IMR-90 (cell line): Measurements from ENCODE around the gene SAMD11. TPM values are rescaled to one million over a fixed set of nuclear protein-coding genes. Genes with fewer than 3 reads are reported as not detected.

Experiments used
- ATAC-seq: fragments of 200-7000 bp; cut with Tn5 transposase; 2 replicates; pipeline ENCODE4 v1.9.1; 2020; ENCODE audit warnings: low read depth, mild to moderate bottlenecking, moderate library complexity
- BruUV-seq: library from RNA; stranded (reverse); fragments of 400-500 nt; replicated peaks from 2 replicates; lab custom pipeline; 2021; lab: Mats Ljungman, UMichigan
- CTCF ChIA-PET: fragments of 300-600 bp; formaldehyde crosslinking; extraction: SDS; loops from one replicate; lab custom pipeline; 2021; ENCODE audit warnings: antibody characterized with exemption; lab: Yijun Ruan, JAX
- POLR2A ChIA-PET: fragments of 300-600 bp; sonication (Branson Sonifier 250); formaldehyde crosslinking; loops from one replicate; lab custom pipeline; 2022; ENCODE audit warnings: antibody characterized with exemption; ENCODE audit not compliant: unreplicated experiment; lab: Charles Lee
- DNase-seq: peaks from one replicate; pipeline ENCODE4 v3.0.0; 2013
- H2AFZ ChIP-seq: replicated peaks from 2 replicates; pipeline ENCODE3; 2013; ENCODE audit warnings: low read length, mild to moderate bottlenecking; ENCODE audit not compliant: poor library complexity
- H2AK5ac ChIP-seq: 2 replicates; pipeline ENCODE4 v1.6.1; 2013; ENCODE audit warnings: low read depth, low read length, inconsistent platforms
- H2AK9ac ChIP-seq: replicated peaks from 2 replicates; pipeline ENCODE3; 2013; ENCODE audit warnings: mild to moderate bottlenecking, low read depth, low read length, moderate library complexity; ENCODE audit not compliant: poor library complexity
- H2BK120ac ChIP-seq: 2 replicates; pipeline ENCODE4 v1.6.1; 2013; ENCODE audit warnings: low read depth, low read length, inconsistent platforms
- H2BK15ac ChIP-seq: 3 replicates; pipeline ENCODE4 v1.6.1; 2013; ENCODE audit warnings: low read depth, low read length, inconsistent platforms
- H2BK20ac ChIP-seq: 2 replicates; pipeline ENCODE4 v1.6.1; 2013; ENCODE audit warnings: low read depth, mild to moderate bottlenecking, inconsistent platforms, low read length, moderate library complexity
- H2BK5ac ChIP-seq: 2 replicates; pipeline ENCODE4 v1.6.1; 2013; ENCODE audit warnings: mild to moderate bottlenecking, low read depth, low read length, inconsistent platforms; ENCODE audit not compliant: poor library complexity, severe bottlenecking
- H3K14ac ChIP-seq: replicated peaks from 2 replicates; pipeline ENCODE4 v1.6.1; 2013; ENCODE audit warnings: low read depth, low read length, inconsistent platforms
- H3K18ac ChIP-seq: 2 replicates; pipeline ENCODE4 v1.6.1; 2013; ENCODE audit warnings: low read depth, low read length, control low read depth
- H3K23ac ChIP-seq: 2 replicates; pipeline ENCODE4 v1.6.1; 2013; ENCODE audit warnings: low read depth, low read length, inconsistent platforms
- H3K27ac ChIP-seq: 2 replicates; pipeline ENCODE4 v1.5.1; 2013; ENCODE audit warnings: mild to moderate bottlenecking, control low read depth, low read length; ENCODE audit not compliant: insufficient read depth
- H3K27me3 ChIP-seq: 2 replicates; pipeline ENCODE4 v1.6.1; 2013; ENCODE audit warnings: low read length; ENCODE audit not compliant: control insufficient read depth, insufficient read depth
- H3K36me3 ChIP-seq: 2 replicates; pipeline ENCODE4 v1.6.1; 2013; ENCODE audit warnings: low read length, mixed read lengths; ENCODE audit not compliant: control insufficient read depth, insufficient read depth
- H3K4ac ChIP-seq: 2 replicates; pipeline ENCODE4 v1.6.1; 2013; ENCODE audit warnings: low read depth, low read length, inconsistent platforms
- H3K4me1 ChIP-seq: 2 replicates; pipeline ENCODE4 v1.6.1; 2013; ENCODE audit warnings: low read length, mixed read lengths; ENCODE audit not compliant: control insufficient read depth, insufficient read depth
- H3K4me2 ChIP-seq: 2 replicates; pipeline ENCODE4 v1.6.1; 2013; ENCODE audit warnings: low read depth, mild to moderate bottlenecking, control low read depth, low read length, moderate library complexity
- H3K4me3 ChIP-seq: 2 replicates; pipeline ENCODE4 v1.5.1; 2013; ENCODE audit warnings: low read depth, mild to moderate bottlenecking, control low read depth, low read length, moderate library complexity; ENCODE audit not compliant: insufficient read depth
- H3K56ac ChIP-seq: 2 replicates; pipeline ENCODE4 v1.6.1; 2013; ENCODE audit warnings: low read length, inconsistent platforms; ENCODE audit not compliant: insufficient read depth; ENCODE audit errors: extremely low read depth
- H3K79me1 ChIP-seq, 2 experiments: 2 replicates each; pipeline ENCODE4 v1.6.1; 2013; ENCODE audit warnings: low read length in 2 of 2, inconsistent platforms in 1 of 2, low read depth in 1 of 2
- H3K9ac ChIP-seq: 2 replicates; pipeline ENCODE4 v1.6.1; 2013; ENCODE audit warnings: low read depth, low read length, control low read depth
- H3K9me1 ChIP-seq: 2 replicates; pipeline ENCODE4 v1.6.1; 2013; ENCODE audit warnings: low read length, inconsistent platforms; ENCODE audit not compliant: insufficient read depth
- H3K9me3 ChIP-seq: 2 replicates; pipeline ENCODE4 v1.6.1; 2013; ENCODE audit warnings: low read length; ENCODE audit not compliant: control insufficient read depth, insufficient read depth
- H4K20me1 ChIP-seq: 2 replicates; pipeline ENCODE4 v1.6.1; 2013; ENCODE audit warnings: low read length, inconsistent platforms; ENCODE audit not compliant: insufficient read depth
- H4K5ac ChIP-seq: 2 replicates; pipeline ENCODE4 v1.6.1; 2013; ENCODE audit warnings: mild to moderate bottlenecking, low read depth, low read length, control low read depth
- H4K8ac ChIP-seq, 2 experiments: 2 replicates each; pipeline ENCODE4 v1.6.1; 2013; ENCODE audit warnings: low read depth in 2 of 2, low read length in 2 of 2, control low read depth in 1 of 2, inconsistent platforms in 1 of 2
- H4K91ac ChIP-seq: 2 replicates; pipeline ENCODE4 v1.6.1; 2013; ENCODE audit warnings: low read depth, low read length, inconsistent platforms; ENCODE audit not compliant: insufficient read depth
- CEBPB ChIP-seq: IDR thresholded peaks from 2 replicates; pipeline ENCODE4 v1.6.1; 2012; ENCODE audit warnings: low read depth, low read length, improper control_type of control experiment
- MAFK ChIP-seq: IDR thresholded peaks from 2 replicates; pipeline ENCODE4 v1.6.1; 2012; ENCODE audit warnings: low read depth, low read length, improper control_type of control experiment
- MXI1 ChIP-seq: IDR thresholded peaks from 2 replicates; pipeline ENCODE4 v1.6.1; 2012; ENCODE audit warnings: low read depth, mild to moderate bottlenecking, low read length, moderate library complexity, borderline replicate concordance
- RCOR1 ChIP-seq: IDR thresholded peaks from 2 replicates; pipeline ENCODE4 v1.6.1; 2012; ENCODE audit warnings: mild to moderate bottlenecking, low read length, improper control_type of control experiment; ENCODE audit not compliant: insufficient replicate concordance
- WGBS, 2 experiments: methylation state at CpG; one replicate each; pipeline versions ENCODE4 v1.1.5 to v1.1.7; 2013; ENCODE audit warnings: missing lambda C conversion rate in 2 of 2; ENCODE audit not compliant: insufficient read length in 1 of 2; ENCODE audit errors: extremely low coverage in 2 of 2; 5-methylcytosine and 5-hydroxymethylcytosine counted together
- dilution Hi-C: fragments of 300-500 bp; cut with HindIII; formaldehyde crosslinking; loops from one replicate; pipeline ENCODE4 v1.14.3; 2018; ENCODE audit warnings: low sequenced_read_pairs; ENCODE audit not compliant: unreplicated experiment
- in situ Hi-C: fragments of 300-500 bp; cut with MboI; formaldehyde crosslinking; loops from 3 replicates; pipeline ENCODE4 v1.14.3; 2019; ENCODE audit warnings: low sequenced_read_pairs, inconsistent platforms, mixed read lengths
- intact Hi-C: fragments of 100-400 bp; cut with micrococcal nuclease; formaldehyde crosslinking; loops from 2 replicates; pipeline ENCODE4 v1.10.0; 2022
- polyA plus RNA-seq, 3 experiments: library from polyadenylated mRNA; depleted of rRNA; stranded (reverse); fragments of >200 nt; gene quantifications; 2 replicates each; pipeline ENCODE4 v1.2.3, GENCODE V29; 2012; ENCODE audit warnings: low replicate concordance in 1 of 3
- total RNA-seq: library from RNA; depleted of rRNA; stranded (reverse); fragments of >200 nt; gene quantifications from 2 replicates; pipeline ENCODE4 v1.2.3, GENCODE V29; 2012

The SAMD11 gene
- total and polyA plus RNA-seq, 2 of the 4 experiments (the other 2 are of a cell fraction) = 5.9 to 22.9 TPM

DNA sequence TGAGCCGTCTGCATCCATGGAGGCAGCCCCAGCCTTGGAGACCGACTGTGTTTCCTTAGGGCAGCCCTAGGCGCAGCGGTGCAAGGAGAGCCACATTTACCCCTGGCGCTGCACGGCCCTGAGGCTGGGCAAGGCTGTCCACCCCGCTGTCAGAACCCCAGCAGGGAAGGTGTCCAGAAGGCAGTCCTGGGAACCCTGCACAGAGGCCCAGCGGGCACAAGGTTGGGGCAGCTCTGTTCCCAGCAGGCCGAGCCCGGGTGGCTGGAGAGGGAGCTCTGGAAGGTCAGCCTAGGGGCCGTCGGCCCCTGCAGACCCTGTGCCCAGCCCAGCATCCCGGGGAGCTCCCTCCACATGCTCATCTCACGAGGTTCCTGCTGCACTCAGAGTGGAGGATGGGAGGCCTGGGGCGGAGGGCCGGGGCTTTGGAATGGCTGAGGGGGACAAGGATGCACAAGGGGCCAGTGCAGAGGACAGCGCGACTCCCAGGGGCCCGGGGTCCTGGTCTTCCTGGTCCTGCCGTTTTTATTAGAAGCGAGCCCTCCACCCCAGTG, 19.9 kb upstream of the SAMD11 start:
- ATAC-seq (no peak), DNase-seq (no peak)
- Histone ChIP-seq H3K4me2 (peak overlapping the region; percentile 50; the same call in 1 of the 2 replicates), H4K8ac (peak overlapping the region in 1 of 2 experiments; percentile 84; a peak in 3 of 4 replicates), H2BK5ac (no peak overlapping the region), H2BK15ac (no peak overlapping the region), H3K56ac (no peak overlapping the region), H3K9me3 (no peaks in the 10 kb centered on the region), H3K14ac (no peak overlapping the region), H3K36me3 (no peaks in the 10 kb centered on the region), H3K4ac (peak overlapping the region; percentile 65; the same call in 1 of the 2 replicates), H2BK20ac (no peak overlapping the region), H2AK9ac (peak overlapping the region; percentile 90), H4K91ac (no peak overlapping the region), H3K4me1 (peaks cover 17% of the 10 kb centered on the region), H4K20me1 (no peaks in the 10 kb centered on the region), H2BK120ac (no peak overlapping the region), H4K5ac (peak overlapping the region; percentile 23; the same call in 1 of the 2 replicates), H3K9me1 (no peaks in the 10 kb centered on the region), H3K18ac (no peak overlapping the region), H3K4me3 (no peak overlapping the region; the same call in 1 of the 2 replicates), H3K23ac (no peak overlapping the region), H2AK5ac (peak overlapping the region; percentile 45; the same call in 1 of the 2 replicates), H3K27ac (no peak overlapping the region), H3K9ac (no peak overlapping the region), H2AFZ (peak overlapping the region; percentile 89), H3K79me1 (peaks cover 0 to 7% of the 10 kb centered on the region in 2 experiments; a peak in 1 of 4 replicates), H3K27me3 (peaks cover 11% of the 10 kb centered on the region; the same call in 1 of the 2 replicates)
- in situ Hi-C loops = no loop called here
- BruUV-seq = no TSS peak
- ChIA-PET POLR2A (no interaction called here), CTCF (no interaction called here)
- dilution Hi-C loops = no loop called here
- WGBS, 2 experiments = 92% methylated on average over 5 of the region's 21 CpGs; no CpG with 5 or more reads in 1 of the 2 experiments
- intact Hi-C loops = loop anchor here (1.0 to 5.0 kb wide), 3 partner anchors 35 to 74 kb away; no protein-coding TSS in a partner anchor
- no peak for TF ChIP-seq CEBPB
- no peak for TF ChIP-seq MXI1
- TF ChIP-seq MAFK = no peak
- no peak for TF ChIP-seq RCOR1
